Activated CD8-positive, alpha-beta memory T cell treated with anti-CD3 and anti-CD28 coated beads, Interleukin-2, amount 10 ng/mL, durations not matched to agents 7 days and 5 days (primary cell): ENCODE data around the gene LILRA1. TPM values are rescaled to one million over a fixed set of nuclear protein-coding genes. Genes with fewer than 3 reads are reported as not detected.
"Not testable (repeated sequence)": the region's sequence is repeated elsewhere in the genome, so short reads cannot be mapped to it uniquely, and the experiment has no call there.

ENCODE experiments used
- ATAC-seq: fragments of 150-1000 bp; cut with Tn5 transposase; one replicate; pipeline ENCODE4 v1.10.0; 2021; ENCODE audit warnings: moderate library complexity
- CTCF ChIA-PET: fragments of 350-600 bp; sonication (Branson Sonifier 250); formaldehyde crosslinking; loops from one replicate; lab custom pipeline; 2021; ENCODE audit warnings: antibody characterized with exemption; lab: Charles Lee
- DNase-seq: peaks from one replicate; pipeline ENCODE4 v3.0.0-alpha.2; 2020
- H3K27ac Mint-ChIP-seq: one replicate; pipeline ENCODE4 v1.8.0; 2021; ENCODE audit warnings: mild to moderate bottlenecking, mixed read lengths
- H3K27me3 Mint-ChIP-seq: one replicate; pipeline ENCODE4 v1.8.0; 2021; ENCODE audit warnings: mixed read lengths
- H3K36me3 Mint-ChIP-seq: one replicate; pipeline ENCODE4 v1.8.0; 2021; ENCODE audit warnings: mild to moderate bottlenecking, mixed read lengths
- H3K4me1 Mint-ChIP-seq: one replicate; pipeline ENCODE4 v1.8.0; 2021; ENCODE audit warnings: mixed read lengths
- H3K4me3 Mint-ChIP-seq: one replicate; pipeline ENCODE4 v1.8.0; 2021; ENCODE audit warnings: mild to moderate bottlenecking, moderate library complexity, mixed read lengths
- H3K9me3 Mint-ChIP-seq: one replicate; pipeline ENCODE4 v1.8.0; 2022; ENCODE audit warnings: low read depth, mixed read lengths
- total RNA-seq, 2 experiments: library from RNA; stranded (reverse); gene quantifications; one replicate each; pipeline ENCODE4 v1.2.3, GENCODE V29; 2021

LILRA1 gene
- total RNA-seq, 2 experiments from 2014 or later: not detected

DNA sequence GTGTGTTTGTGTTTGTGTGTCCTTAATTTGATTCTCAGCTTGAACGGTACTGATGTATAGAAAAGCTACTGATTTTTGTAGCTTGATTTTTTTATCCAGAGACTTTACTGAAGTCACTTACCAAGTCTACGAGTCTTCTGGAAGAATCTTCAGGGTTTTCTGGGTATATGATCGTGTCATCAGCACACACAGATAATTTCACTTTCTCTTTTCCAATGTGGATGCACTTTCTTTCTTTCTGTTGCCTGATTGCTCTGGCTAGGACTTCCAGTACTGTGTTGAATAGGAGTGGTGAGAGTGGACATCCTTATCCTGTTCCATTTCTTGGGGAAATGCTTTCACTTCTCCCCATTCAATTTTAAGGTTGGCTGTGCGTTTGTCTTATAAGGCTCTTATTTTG is 29.0 kb downstream of the LILRA1 start:
- Mint-ChIP-seq H3K36me3 (no peaks in the 10 kb centered on the region), H3K27ac (peak overlapping the region; percentile 3), H3K4me3 (peak overlapping the region; percentile 1), H3K9me3 (no peaks in the 10 kb centered on the region), H3K27me3 (peaks cover 20% of the 10 kb centered on the region), H3K4me1 (no peaks in the 10 kb centered on the region)
- ATAC-seq (no peak), DNase-seq (no peak)
- CTCF ChIA-PET: no interaction called here

DNA sequence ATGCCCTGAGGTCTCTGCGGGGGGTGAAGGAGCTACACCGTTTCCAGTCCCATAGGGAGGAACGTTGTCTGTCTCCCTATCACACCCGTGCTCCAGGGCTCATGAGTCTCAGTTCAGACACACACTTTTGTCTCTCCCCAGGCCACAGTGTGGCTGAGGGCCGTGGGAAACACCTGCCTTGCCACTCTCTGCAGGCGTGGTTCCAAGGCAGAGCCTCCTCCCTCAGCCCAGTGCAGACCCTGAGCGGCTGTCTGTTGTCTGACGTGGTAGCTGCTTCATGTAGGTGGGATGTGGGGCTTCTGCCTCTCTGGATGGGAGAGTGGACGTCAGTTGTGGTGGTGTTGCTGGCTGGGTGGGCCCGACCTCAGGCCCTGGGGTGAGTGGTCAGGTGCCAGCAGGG is 30.8 kb downstream of the LILRA1 start:
- H3K9me3 Mint-ChIP-seq, CTCF ChIA-PET: not testable (repeated sequence)
- peaks cover 27% of the 10 kb centered on the region for H3K27me3 Mint-ChIP-seq

DNA sequence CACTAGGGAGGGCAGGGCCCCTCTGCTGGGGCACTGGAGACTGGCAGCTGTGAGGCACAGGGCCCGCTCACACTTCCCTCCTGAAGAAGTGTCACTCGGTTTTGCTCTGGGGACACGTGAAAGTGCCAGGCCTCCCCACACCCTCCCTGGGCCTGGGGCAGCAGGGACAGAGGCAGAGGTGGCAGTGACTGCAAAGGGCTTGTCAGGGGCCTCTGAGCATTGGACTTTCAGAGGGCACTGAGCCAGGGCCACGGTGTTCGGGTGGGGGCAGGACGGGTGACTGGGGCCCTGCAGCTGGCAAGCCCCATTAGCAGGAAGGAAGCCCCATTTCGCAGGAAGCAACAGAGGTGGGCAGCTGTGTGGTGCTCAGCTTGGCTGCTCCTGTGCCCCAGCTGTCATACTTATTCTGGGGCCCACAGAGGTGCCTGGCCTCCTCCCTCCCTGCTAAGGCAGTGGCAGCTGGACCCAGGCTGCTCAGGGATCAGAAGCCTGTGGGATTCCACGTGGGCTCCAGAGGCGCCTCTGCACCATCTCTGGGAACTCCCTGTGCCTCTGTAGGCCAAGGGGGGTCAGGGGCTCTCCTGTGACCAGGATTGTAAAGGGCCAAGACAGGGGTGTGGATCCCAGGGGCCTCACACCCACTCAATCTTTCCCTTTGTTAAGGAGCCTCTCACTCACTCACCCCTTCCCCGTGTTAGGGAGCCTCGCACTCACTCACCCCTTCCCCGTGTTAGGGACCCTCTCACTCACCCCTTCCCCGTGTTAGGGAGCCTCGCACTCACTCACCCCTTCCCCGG is 31.7 kb downstream of the LILRA1 start:
- not testable (repeated sequence) for H3K4me3 Mint-ChIP-seq, H3K9me3 Mint-ChIP-seq

More for the DNA sequence above, 30.8 kb downstream of the LILRA1 start:
- H3K4me3 Mint-ChIP-seq, H3K36me3 Mint-ChIP-seq, DNase-seq, H3K4me1 Mint-ChIP-seq, H3K27ac Mint-ChIP-seq: not testable (repeated sequence)
- ATAC-seq: peak; percentile 16

GRCh38 chr19:54626757-54627156 is 33.3 kb downstream of the LILRA1 start:
- Mint-ChIP-seq H3K4me1 (no peaks in the 10 kb centered on the region), H3K9me3 (no peaks in the 10 kb centered on the region), H3K27ac (no peak overlapping the region), H3K36me3 (no peaks in the 10 kb centered on the region), H3K27me3 (peaks cover 28% of the 10 kb centered on the region), H3K4me3 (no peak overlapping the region)
- ATAC-seq (no peak), DNase-seq (no peak)
- CTCF ChIA-PET: no interaction called here

More for the DNA sequence above, 31.7 kb downstream of the LILRA1 start:
- H3K36me3 Mint-ChIP-seq, CTCF ChIA-PET, DNase-seq, H3K27ac Mint-ChIP-seq, ATAC-seq, H3K4me1 Mint-ChIP-seq: not testable (repeated sequence)
- peaks cover 32% of the 10 kb centered on the region for H3K27me3 Mint-ChIP-seq

- H3K36me3 Mint-ChIP-seq, H3K4me1 Mint-ChIP-seq, H3K27ac Mint-ChIP-seq, ATAC-seq, CTCF ChIA-PET, DNase-seq, H3K9me3 Mint-ChIP-seq, H3K4me3 Mint-ChIP-seq: not testable (repeated sequence)
- H3K27me3 Mint-ChIP-seq: peaks cover 25% of the 10 kb centered on the region
These were observed 34.5 kb downstream of the LILRA1 start for GRCh38 chr19:54627912-54628311.

DNA sequence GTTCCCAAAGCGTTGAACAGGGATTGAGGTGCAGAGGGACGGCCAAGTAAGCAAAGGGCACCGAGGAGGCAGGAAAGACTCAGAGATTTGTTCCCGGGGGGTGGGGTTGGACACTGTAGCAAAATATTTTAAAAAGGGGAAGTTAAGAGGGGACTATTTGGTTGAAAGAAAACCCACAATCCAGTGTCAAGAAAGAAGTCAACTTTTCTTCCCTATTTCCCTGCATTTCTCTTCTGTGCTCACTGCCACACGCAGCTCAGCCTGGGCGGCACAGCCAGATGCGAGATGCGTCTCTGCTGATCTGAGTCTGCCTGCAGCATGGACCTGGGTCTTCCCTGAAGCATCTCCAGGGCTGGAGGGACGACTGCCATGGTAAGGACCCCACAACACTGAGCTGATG is 36.8 kb downstream of the LILRA1 start, which contains the start of gene LILRB1:
Gene LILRB1, plus strand, starts transcription at position 223 of the 400 bp plus-strand sequence. CDS start 590 bp downstream, outside the sequence.
- CTCF ChIA-PET, H3K4me1 Mint-ChIP-seq, H3K27ac Mint-ChIP-seq, ATAC-seq, DNase-seq, H3K36me3 Mint-ChIP-seq, H3K4me3 Mint-ChIP-seq, H3K9me3 Mint-ChIP-seq: not testable (repeated sequence)
- peaks cover 18% of the 10 kb centered on the region for H3K27me3 Mint-ChIP-seq

DNA sequence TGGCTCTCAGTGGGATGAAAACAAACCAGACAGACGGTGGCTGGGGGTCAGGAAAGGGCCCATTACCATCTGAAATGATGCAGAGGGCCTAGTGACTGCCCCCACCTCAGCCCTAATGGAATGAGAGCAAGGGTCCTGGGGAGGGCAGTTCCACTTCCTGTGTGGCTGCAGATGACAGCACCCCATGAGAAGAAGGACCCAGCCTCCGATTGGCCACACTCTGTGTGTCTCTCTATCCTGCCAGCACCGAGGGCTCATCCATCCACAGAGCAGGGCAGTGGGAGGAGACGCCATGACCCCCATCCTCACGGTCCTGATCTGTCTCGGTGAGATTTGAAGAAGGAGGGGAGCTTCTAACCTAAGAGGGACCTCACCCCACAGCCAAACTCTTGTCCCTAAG is 37.4 kb downstream of the LILRA1 start:
- H3K27me3 Mint-ChIP-seq: peaks cover 18% of the 10 kb centered on the region
- H3K27ac Mint-ChIP-seq: no peak overlapping the region
- no peak overlapping the region for H3K4me3 Mint-ChIP-seq
- CTCF ChIA-PET: no interaction called here
- no peaks in the 10 kb centered on the region for H3K36me3 Mint-ChIP-seq
- no peaks in the 10 kb centered on the region for H3K9me3 Mint-ChIP-seq
- no peak for DNase-seq
- H3K4me1 Mint-ChIP-seq: no peaks in the 10 kb centered on the region
- no peak for ATAC-seq

DNA sequence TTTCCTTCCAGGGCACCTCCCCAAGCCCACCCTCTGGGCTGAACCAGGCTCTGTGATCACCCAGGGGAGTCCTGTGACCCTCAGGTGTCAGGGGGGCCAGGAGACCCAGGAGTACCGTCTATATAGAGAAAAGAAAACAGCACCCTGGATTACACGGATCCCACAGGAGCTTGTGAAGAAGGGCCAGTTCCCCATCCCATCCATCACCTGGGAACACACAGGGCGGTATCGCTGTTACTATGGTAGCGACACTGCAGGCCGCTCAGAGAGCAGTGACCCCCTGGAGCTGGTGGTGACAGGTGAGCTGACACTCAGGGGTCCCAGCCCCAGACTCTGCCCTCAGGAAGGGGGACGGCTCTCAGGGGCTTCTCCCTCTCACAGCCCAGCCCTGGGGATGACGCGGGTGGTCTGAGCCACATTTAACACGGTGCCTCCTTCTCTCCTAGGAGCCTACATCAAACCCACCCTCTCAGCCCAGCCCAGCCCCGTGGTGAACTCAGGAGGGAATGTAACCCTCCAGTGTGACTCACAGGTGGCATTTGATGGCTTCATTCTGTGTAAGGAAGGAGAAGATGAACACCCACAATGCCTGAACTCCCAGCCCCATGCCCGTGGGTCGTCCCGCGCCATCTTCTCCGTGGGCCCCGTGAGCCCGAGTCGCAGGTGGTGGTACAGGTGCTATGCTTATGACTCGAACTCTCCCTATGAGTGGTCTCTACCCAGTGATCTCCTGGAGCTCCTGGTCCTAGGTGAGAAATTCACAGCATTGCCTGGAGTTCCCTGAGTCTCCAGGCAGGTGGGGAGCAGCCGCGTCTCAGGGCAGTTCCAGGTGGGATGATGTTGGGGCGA is 38.3 kb downstream of the LILRA1 start:
- H3K27me3 Mint-ChIP-seq: peaks cover 16% of the 10 kb centered on the region
- CTCF ChIA-PET, ATAC-seq, DNase-seq, H3K27ac Mint-ChIP-seq, H3K4me3 Mint-ChIP-seq, H3K9me3 Mint-ChIP-seq, H3K4me1 Mint-ChIP-seq, H3K36me3 Mint-ChIP-seq: not testable (repeated sequence)

DNA sequence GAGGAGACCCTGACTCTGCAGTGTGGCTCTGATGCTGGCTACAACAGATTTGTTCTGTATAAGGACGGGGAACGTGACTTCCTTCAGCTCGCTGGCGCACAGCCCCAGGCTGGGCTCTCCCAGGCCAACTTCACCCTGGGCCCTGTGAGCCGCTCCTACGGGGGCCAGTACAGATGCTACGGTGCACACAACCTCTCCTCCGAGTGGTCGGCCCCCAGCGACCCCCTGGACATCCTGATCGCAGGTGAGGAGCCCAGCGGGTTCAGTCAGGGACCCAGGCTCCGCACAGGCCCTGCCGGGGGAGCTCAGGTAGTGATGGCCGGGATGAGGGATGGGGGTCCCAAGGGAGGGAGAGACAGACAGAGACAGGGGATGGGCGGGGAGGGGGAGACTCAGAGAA is 39.1 kb downstream of the LILRA1 start:
- not testable (repeated sequence) for H3K27ac Mint-ChIP-seq

DNA sequence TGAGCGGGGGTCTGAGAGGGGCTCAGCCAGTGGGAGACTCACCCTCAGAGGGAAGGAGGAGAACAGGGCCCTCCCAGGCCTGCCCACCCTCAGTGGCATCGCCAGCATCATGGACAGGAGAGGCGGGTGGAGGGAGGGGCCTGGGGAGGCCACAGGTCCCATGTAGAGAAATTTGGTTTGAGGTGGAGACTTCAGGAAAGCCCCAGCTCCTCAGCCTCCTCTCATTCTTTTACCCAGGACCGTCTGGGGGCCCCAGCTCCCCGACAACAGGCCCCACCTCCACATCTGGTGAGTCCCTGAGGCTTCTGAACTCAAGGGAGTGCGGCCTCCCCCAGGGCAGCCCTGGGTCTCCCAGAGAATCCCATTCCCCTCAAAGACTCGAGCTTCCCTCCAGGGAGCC is 40.0 kb downstream of the LILRA1 start:
- no peaks in the 10 kb centered on the region for H3K36me3 Mint-ChIP-seq
- CTCF ChIA-PET: no interaction called here
- H3K4me3 Mint-ChIP-seq: no peak overlapping the region
- H3K27ac Mint-ChIP-seq: no peak overlapping the region
- peaks cover 11% of the 10 kb centered on the region for H3K27me3 Mint-ChIP-seq
- no peak for ATAC-seq
- no peaks in the 10 kb centered on the region for H3K4me1 Mint-ChIP-seq
- no peak for DNase-seq
- no peaks in the 10 kb centered on the region for H3K9me3 Mint-ChIP-seq

More for the DNA sequence above, 39.1 kb downstream of the LILRA1 start:
- H3K27me3 Mint-ChIP-seq: peaks cover 15% of the 10 kb centered on the region
- H3K4me1 Mint-ChIP-seq, ATAC-seq, H3K4me3 Mint-ChIP-seq, H3K9me3 Mint-ChIP-seq, CTCF ChIA-PET, DNase-seq, H3K36me3 Mint-ChIP-seq: not testable (repeated sequence)

DNA sequence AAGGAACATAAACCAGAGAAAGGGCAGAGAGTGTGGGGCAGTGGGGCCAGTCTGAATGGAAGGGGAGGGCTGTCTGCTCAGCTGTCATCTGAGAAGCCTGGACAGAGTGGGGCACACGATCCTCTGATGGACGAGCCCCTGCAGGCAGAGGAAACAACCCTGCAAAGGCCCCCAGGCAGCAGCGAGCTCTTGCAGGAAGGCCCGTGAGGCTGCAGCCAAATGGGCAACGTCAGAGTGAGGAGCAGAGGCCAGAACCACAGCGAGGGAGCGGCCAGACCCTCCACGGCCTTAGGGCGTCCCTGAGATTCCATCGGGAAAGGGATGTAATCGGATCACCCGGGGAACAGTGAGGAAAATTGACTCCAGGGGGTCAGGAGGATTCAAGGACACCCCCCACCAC is 42.6 kb downstream of the LILRA1 start:
- DNase-seq, H3K4me3 Mint-ChIP-seq, ATAC-seq, H3K9me3 Mint-ChIP-seq, H3K27ac Mint-ChIP-seq, H3K36me3 Mint-ChIP-seq, H3K4me1 Mint-ChIP-seq, CTCF ChIA-PET, H3K27me3 Mint-ChIP-seq: not testable (repeated sequence)

DNA sequence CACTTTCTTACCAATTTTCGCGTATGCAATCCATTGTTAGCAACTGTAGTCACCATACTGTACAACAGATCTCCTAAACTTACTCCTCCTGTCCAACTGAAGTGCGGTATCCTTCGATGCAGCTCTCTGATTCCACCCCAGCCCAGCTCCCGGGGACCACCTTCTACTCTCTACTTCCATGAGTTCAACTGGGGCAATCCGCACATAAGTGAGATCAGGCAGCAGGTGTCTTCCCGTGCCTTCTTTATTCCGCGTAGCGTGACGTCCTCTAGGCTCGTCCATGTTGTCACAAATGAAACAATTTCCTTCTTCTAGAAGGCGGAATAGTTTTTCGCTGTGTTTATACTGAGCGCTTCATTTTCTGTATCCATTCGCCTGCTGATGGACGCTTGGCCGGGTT is 45.3 kb downstream of the LILRA1 start:
- peaks cover 5% of the 10 kb centered on the region for H3K27me3 Mint-ChIP-seq
- CTCF ChIA-PET: no interaction called here
- no peak overlapping the region for H3K4me3 Mint-ChIP-seq
- no peak for ATAC-seq
- H3K4me1 Mint-ChIP-seq: no peaks in the 10 kb centered on the region
- no peaks in the 10 kb centered on the region for H3K36me3 Mint-ChIP-seq
- no peak for DNase-seq
- no peak overlapping the region for H3K27ac Mint-ChIP-seq
- H3K9me3 Mint-ChIP-seq: no peaks in the 10 kb centered on the region

DNA sequence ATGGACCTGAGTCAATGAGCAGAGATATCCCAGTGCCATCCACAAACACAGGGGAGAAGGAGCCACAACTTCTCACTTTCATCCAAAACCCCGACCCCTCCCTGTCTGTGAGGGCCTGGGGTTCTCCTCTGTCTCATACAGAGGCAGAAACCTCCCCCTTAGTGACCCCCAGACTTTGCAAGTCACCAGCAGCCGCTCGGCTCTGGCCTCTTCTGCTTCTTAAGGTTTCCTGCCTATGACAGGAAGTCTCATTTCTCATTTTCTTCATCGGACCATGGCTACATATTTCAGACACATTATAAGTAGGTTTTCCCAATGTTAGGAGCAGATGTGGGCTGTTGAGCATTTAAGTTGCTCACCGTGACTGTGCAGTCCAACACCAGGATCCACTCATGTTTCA is 49.5 kb downstream of the LILRA1 start:
- peak; percentile 2 for DNase-seq
- H3K36me3 Mint-ChIP-seq, H3K4me1 Mint-ChIP-seq, CTCF ChIA-PET, H3K27ac Mint-ChIP-seq, H3K27me3 Mint-ChIP-seq, H3K9me3 Mint-ChIP-seq, H3K4me3 Mint-ChIP-seq, ATAC-seq: not testable (repeated sequence)

DNA sequence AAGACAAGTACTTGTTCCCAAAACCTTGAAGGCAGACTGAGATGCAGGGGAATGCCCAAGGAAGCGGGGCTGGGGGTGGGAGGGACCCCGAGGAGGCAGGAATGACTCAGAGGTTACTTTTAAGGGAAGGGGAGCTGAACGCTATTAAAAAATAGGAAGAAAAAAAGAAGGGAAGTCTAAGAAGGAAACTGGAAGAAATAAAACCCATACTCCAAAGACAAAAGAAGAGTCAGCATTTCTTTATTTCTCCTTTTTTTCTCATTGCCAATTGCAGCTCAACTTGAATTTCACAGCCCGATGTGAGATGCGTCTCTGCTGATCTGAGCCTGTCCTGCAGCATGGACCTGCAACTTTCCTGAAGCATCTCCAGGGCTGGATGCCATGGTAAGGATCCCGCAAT is 50.2 kb downstream of the LILRA1 start:
- H3K4me3 Mint-ChIP-seq, DNase-seq, CTCF ChIA-PET, H3K4me1 Mint-ChIP-seq, H3K9me3 Mint-ChIP-seq, H3K36me3 Mint-ChIP-seq, H3K27ac Mint-ChIP-seq, ATAC-seq: not testable (repeated sequence)
- peaks cover 10% of the 10 kb centered on the region for H3K27me3 Mint-ChIP-seq
